ENCODE data around the gene MYO18B.

MYO18B gene

GRCh38 chr22:26064048-26064447 is 322.1 kb downstream of the MYO18B start:
- no peak for DNase-seq

DNA sequence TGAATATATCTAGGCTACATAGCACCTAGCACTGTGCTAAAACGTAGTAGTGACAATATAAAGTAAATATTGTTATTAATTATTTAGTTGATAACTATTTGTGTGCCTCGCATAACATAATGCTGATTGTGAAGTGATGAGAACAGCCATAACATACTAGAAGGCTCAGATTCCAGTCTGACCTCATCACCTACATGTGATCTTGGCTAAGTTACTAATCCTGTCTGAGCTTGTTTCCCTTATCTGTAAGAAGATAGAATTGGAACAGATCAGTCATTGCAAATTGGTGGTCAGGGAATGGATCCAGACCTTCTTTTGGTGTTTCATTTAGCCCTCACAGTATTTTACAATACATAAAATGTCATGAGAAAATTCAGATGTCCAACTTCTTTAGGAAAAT is 323.9 kb downstream of the MYO18B start:
- no peak for DNase-seq

DNA sequence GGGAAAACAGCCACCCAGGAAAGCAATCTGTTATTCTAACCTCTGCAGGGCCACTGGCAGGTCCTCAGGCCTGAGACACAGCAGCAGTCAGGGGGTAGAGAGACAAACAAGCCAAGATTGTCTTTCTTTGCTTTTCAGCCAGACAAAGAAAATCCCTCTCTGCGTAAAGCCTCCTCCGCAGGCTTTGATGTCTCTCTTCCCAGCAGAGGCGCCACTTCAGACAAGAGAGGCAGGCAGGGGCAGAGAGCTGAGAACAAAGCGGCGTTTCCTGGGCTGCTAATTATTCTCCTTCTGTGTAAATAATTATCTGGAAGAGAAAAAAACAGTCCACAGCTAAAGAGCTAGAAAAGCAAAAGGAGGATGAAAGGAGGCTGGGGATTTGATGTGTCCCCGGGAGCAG is 324.5 kb downstream of the MYO18B start:
- DNase-seq = peak; percentile 11

DNA sequence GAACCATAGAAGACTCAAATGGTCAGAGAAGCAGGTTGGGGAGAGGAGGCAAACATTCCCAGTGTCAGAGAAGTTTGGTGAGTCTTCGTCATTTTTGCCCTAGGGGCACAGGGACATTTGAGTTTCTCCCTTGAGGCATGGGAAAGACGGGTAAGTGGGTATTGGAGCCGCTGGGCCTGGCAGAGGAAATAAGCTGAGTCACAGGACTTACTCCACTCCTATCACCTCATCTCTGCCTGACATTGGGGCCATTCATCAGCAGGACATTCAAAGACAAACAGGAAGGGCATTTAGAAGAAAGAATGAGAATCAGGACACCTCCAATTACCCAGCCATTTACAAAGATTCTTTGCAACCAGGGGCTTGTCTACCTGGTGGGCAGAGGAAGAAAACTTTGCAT is 326.6 kb downstream of the MYO18B start:
- DNase-seq = no peak

DNA sequence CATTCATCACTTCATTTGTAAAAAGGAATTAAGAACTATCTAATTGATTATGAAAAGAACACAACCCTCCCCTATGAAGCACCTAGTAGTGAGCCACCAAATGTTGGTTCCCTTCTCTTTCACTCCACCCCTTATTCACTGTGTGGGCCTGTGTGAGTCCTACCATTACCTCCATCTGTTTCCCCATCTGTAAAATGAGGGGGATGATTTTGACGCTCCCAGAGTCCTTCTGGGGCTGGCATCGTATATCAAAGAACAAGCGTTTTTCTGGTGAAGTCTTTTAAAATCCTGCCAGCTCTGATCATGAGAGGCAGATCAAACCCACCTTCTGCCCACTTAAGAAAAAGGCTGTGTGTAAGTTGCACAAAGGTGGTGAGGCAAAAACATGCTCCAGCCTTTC is 330.6 kb downstream of the MYO18B start:
- DNase-seq = no peak

DNA sequence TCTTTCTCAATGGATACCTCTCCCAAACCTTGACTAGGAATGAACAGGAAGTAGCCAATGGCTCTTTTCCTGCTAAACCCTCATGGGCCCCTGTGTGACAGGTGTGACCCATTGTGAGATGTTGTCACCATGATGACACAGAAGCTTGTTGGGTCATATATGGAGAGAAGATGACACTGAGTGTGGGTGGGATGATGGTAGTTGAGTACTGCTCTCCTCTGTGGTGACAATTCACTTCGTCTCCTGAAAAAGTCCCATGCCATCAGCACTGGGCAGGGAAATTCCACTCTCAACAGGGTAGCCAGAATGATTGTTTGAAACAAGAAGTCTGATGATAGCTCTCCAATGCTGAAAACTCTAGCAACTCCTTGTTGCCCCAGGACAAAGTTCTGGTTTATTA is 333.3 kb downstream of the MYO18B start:
- no peak for DNase-seq

GRCh38 chr22:26079009-26079408 is 337.0 kb downstream of the MYO18B start:
- DNase-seq = no peak

All from midbrain (tissue), 1 donor.